OCI-LY1 (cell line): ENCODE measurements around the gene RNFT1.
"Not testable (repeated sequence)": the region's sequence is repeated elsewhere in the genome, so short reads cannot be mapped to it uniquely, and the experiment has no call there.

Source experiments
- H2AFZ ChIP-seq: fragments of 200-600 bp; sonication (generic), shearing (Covaris generic); 2 replicates; pipeline ENCODE4 v1.6.0; 2014; ENCODE audit warnings: antibody characterized with exemption, mild to moderate bottlenecking, low read length
- H3F3A ChIP-seq: fragments of 200-600 bp; sonication (generic), shearing (Covaris generic); 2 replicates; pipeline ENCODE4 v1.6.0; 2014; ENCODE audit warnings: mild to moderate bottlenecking, antibody characterized with exemption, low read length, moderate library complexity; ENCODE audit not compliant: insufficient read depth
- H3K27ac ChIP-seq: fragments of 200-600 bp; sonication (generic); 2 replicates; pipeline ENCODE4 v1.5.1; 2014; ENCODE audit warnings: low read length, mixed run types, mild to moderate bottlenecking, low read depth; ENCODE audit not compliant: poor library complexity, severe bottlenecking
- H3K27me3 ChIP-seq: fragments of 200-600 bp; sonication (generic); 2 replicates; pipeline ENCODE4 v1.6.0; 2014; ENCODE audit warnings: antibody characterized with exemption, mild to moderate bottlenecking, low read length, moderate library complexity; ENCODE audit not compliant: insufficient read depth
- H3K36me3 ChIP-seq: fragments of 200-600 bp; sonication (generic); 2 replicates; pipeline ENCODE4 v1.6.1; 2014; ENCODE audit warnings: mild to moderate bottlenecking, antibody characterized with exemption, low read length, moderate library complexity, mixed read lengths; ENCODE audit not compliant: insufficient read depth
- H3K4me1 ChIP-seq: fragments of 200-600 bp; sonication (generic); 2 replicates; pipeline ENCODE4 v1.5.1; 2014; ENCODE audit warnings: mild to moderate bottlenecking, low read length, moderate library complexity; ENCODE audit not compliant: insufficient read depth, severe bottlenecking
- H3K4me2 ChIP-seq: fragments of 200-600 bp; sonication (generic), shearing (Covaris generic); 2 replicates; pipeline ENCODE4 v1.6.1; 2014; ENCODE audit warnings: low read length
- H3K4me3 ChIP-seq: fragments of 200-600 bp; sonication (generic); 2 replicates; pipeline ENCODE4 v1.5.1; 2014; ENCODE audit warnings: low read length, low read depth, mild to moderate bottlenecking, mixed read lengths; ENCODE audit not compliant: poor library complexity, severe bottlenecking
- H3K79me2 ChIP-seq: fragments of 200-600 bp; shearing (Covaris generic); 2 replicates; pipeline ENCODE4 v1.6.1; 2016; ENCODE audit warnings: mixed run types, low read length, mixed read lengths; ENCODE audit not compliant: insufficient read depth
- H3K9ac ChIP-seq: fragments of 200-600 bp; sonication (generic), shearing (Covaris generic); 2 replicates; pipeline ENCODE4 v1.6.1; 2014; ENCODE audit warnings: mild to moderate bottlenecking, low read length, mixed read lengths
- H3K9me2 ChIP-seq: fragments of 200-600 bp; sonication (generic), shearing (Covaris generic); 2 replicates; pipeline ENCODE4 v1.6.1; 2014; ENCODE audit warnings: low read depth, mild to moderate bottlenecking, low read length, mixed read lengths
- H3K9me3 ChIP-seq: fragments of 200-600 bp; shearing (Covaris generic); 2 replicates; pipeline ENCODE4 v1.6.1; 2014; ENCODE audit warnings: low read length, mixed read lengths
- H4K20me1 ChIP-seq: fragments of 200-600 bp; sonication (generic), shearing (Covaris generic); 2 replicates; pipeline ENCODE4 v1.6.0; 2016; ENCODE audit warnings: mild to moderate bottlenecking, low read length; ENCODE audit not compliant: insufficient read depth
- EZH2 ChIP-seq: fragments of 200-600 bp; sonication (generic), shearing (Covaris generic); IDR thresholded peaks from 2 replicates; pipeline ENCODE4 v1.8.0; 2017; ENCODE audit warnings: borderline replicate concordance, mixed run types, mild to moderate bottlenecking, antibody characterized with exemption, low read length, moderate library complexity, mixed read lengths
- TF ChIP-seq, protein P1 (sequence below): fragments of 200-600 bp; sonication (generic), shearing (Covaris generic); IDR thresholded peaks from 2 replicates; pipeline ENCODE4 v1.5.1; 2017; ENCODE audit warnings: mild to moderate bottlenecking, antibody characterized with exemption, low read length, moderate library complexity, mixed read lengths

The RNFT1 gene

DNA sequence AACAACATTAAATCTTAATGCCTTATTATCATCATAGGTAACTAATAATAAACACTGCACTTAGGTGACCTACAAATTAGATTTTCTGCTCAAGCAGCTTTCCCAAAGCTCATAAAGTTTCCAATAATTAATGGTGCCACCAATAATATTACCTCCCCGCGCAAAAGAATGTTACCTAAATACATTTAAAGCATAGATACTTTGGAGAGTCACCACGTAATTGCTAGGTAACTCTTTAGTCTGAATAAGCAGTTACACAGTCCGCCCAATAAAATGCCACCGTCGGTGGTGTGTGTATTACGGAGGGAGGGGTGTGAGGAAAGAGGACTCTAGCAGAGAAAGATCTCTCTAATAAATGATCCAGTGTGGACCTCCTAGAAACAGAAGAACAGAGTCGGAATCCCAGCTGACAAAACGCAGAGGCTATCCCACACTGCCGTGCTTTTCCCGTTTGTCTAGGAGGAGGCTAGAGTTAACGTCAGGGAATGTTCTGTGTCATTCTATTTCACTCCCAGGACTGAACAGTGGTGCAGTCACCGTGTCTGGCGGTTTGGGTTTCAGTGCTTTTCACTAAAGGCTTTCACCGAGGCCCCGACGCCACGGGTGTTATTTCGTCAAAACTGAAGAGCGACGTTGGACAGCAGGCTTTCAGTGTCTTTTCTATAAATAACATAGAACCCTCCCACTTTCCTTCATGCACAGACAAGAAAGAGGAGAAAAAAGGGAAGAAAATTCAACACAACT, 630 bp downstream of the RNFT1 start:
- no peaks in the 10 kb centered on the region for H4K20me1 ChIP-seq
- H3F3A ChIP-seq: no peaks in the 10 kb centered on the region
- H3K4me1 ChIP-seq: peaks cover 20% of the 10 kb centered on the region
- H2AFZ ChIP-seq: peak overlapping the region; percentile 31; the same call in 1 of the 2 replicates
- H3K4me2 ChIP-seq: peak overlapping the region; percentile 84
- peak overlapping the region; percentile 62 for H3K27ac ChIP-seq
- H3K9me2 ChIP-seq: no peaks in the 10 kb centered on the region
- no peaks in the 10 kb centered on the region for H3K27me3 ChIP-seq
- peak overlapping the region; percentile 86 for H3K4me3 ChIP-seq
- H3K36me3 ChIP-seq: peaks cover 8% of the 10 kb centered on the region
- H3K9ac ChIP-seq: peak overlapping the region; percentile 85
- H3K79me2 ChIP-seq: 0 out of 2 replicates have a peak, but pooled peaks cover 8% of the 10 kb centered on the region
- H3K9me3 ChIP-seq: no peaks in the 10 kb centered on the region
- no peak for TF ChIP-seq EZH2
- TF ChIP-seq, protein P1, sequence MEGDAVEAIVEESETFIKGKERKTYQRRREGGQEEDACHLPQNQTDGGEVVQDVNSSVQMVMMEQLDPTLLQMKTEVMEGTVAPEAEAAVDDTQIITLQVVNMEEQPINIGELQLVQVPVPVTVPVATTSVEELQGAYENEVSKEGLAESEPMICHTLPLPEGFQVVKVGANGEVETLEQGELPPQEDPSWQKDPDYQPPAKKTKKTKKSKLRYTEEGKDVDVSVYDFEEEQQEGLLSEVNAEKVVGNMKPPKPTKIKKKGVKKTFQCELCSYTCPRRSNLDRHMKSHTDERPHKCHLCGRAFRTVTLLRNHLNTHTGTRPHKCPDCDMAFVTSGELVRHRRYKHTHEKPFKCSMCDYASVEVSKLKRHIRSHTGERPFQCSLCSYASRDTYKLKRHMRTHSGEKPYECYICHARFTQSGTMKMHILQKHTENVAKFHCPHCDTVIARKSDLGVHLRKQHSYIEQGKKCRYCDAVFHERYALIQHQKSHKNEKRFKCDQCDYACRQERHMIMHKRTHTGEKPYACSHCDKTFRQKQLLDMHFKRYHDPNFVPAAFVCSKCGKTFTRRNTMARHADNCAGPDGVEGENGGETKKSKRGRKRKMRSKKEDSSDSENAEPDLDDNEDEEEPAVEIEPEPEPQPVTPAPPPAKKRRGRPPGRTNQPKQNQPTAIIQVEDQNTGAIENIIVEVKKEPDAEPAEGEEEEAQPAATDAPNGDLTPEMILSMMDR: no peak

DNA sequence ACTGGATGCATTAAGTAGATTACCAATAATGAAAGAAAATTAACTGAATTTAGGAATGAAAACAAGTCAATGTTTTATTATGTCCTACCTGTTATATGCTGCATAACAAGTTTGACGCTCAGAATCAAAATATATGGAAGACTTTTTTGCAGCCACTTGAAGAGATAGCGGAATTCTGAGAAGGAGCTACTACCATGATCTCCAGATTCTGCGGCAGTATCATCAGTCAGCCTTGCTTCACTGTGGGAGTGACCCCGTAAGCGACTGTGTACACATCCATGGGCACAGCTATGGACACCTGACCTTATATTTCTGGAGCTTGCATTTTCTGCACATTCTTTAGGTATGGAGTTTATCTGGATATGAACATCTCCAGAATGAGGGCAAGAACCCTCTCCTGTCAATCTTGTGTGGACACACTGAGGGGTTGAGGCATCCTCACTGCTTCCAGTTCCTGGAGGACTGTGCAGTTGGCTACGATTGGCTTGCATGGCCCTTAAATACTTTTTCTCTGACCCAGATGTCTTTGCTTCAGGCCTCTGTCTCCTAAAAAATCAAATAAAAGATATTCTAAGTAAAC, 1.7 kb downstream of the RNFT1 start:
- H4K20me1 ChIP-seq: no peaks in the 10 kb centered on the region
- peaks cover 14% of the 10 kb centered on the region for H3K36me3 ChIP-seq
- no peaks in the 10 kb centered on the region for H3F3A ChIP-seq
- H2AFZ ChIP-seq: no peak overlapping the region
- H3K4me1 ChIP-seq: peaks cover 20% of the 10 kb centered on the region
- H3K4me3 ChIP-seq: peak overlapping the region; percentile 86
- H3K9ac ChIP-seq: no peak overlapping the region; the same call in 1 of the 2 replicates
- H3K27ac ChIP-seq: no peak overlapping the region
- TF ChIP-seq, protein P1: no peak
- H3K27me3 ChIP-seq: no peaks in the 10 kb centered on the region
- no peaks in the 10 kb centered on the region for H3K9me3 ChIP-seq
- H3K79me2 ChIP-seq: 0 out of 2 replicates have a peak, but pooled peaks cover 8% of the 10 kb centered on the region
- no peaks in the 10 kb centered on the region for H3K9me2 ChIP-seq
- H3K4me2 ChIP-seq: peak overlapping the region; percentile 84; the same call in 1 of the 2 replicates

DNA sequence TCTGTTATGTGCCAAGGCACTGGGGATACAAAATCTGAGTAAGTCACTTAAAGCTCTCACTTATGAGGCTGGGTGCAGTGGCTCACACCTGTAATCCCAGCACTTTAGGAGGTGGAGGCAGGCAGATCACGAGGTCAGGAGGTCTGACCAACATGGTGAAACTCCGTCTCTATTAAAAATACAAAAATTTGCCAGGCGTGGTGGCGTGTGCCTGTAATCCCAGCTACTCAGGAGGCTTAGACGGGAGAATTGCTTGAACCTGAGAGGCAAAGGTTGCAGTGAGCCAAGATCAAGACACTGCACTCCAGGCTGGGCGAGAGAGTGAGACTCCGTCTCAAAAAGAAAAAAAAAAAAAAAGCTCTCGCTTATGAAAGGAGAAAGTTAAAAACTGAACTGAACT, 5.0 kb downstream of the RNFT1 start:
- not testable (repeated sequence) for H3K9ac ChIP-seq, H3K4me3 ChIP-seq, H3K27ac ChIP-seq, H3F3A ChIP-seq, H2AFZ ChIP-seq, H3K4me2 ChIP-seq, H4K20me1 ChIP-seq, H3K79me2 ChIP-seq, H3K27me3 ChIP-seq, H3K9me3 ChIP-seq, H3K9me2 ChIP-seq
- peaks cover 14% of the 10 kb centered on the region for H3K4me1 ChIP-seq
- peaks cover 38% of the 10 kb centered on the region for H3K36me3 ChIP-seq
